IMR-90 (cell line): ENCODE data around the gene ELMO1. TPM values are rescaled to one million over a fixed set of nuclear protein-coding genes. Genes with fewer than 3 reads are reported as not detected.

Source experiments
- ATAC-seq: fragments of 200-7000 bp; cut with Tn5 transposase; 2 replicates; pipeline ENCODE4 v1.9.1; 2020; ENCODE audit warnings: low read depth, mild to moderate bottlenecking, moderate library complexity
- BruUV-seq: library from RNA; stranded (reverse); fragments of 400-500 nt; replicated peaks from 2 replicates; lab custom pipeline; 2021; lab: Mats Ljungman, UMichigan
- CTCF ChIA-PET: fragments of 300-600 bp; formaldehyde crosslinking; extraction: SDS; loops from one replicate; lab custom pipeline; 2021; ENCODE audit warnings: antibody characterized with exemption; lab: Yijun Ruan, JAX
- POLR2A ChIA-PET: fragments of 300-600 bp; sonication (Branson Sonifier 250); formaldehyde crosslinking; loops from one replicate; lab custom pipeline; 2022; ENCODE audit warnings: antibody characterized with exemption; ENCODE audit not compliant: unreplicated experiment; lab: Charles Lee
- DNase-seq: peaks from one replicate; pipeline ENCODE4 v3.0.0; 2013
- H2AFZ ChIP-seq: replicated peaks from 2 replicates; pipeline ENCODE3; 2013; ENCODE audit warnings: low read length, mild to moderate bottlenecking; ENCODE audit not compliant: poor library complexity
- H2AK5ac ChIP-seq: 2 replicates; pipeline ENCODE4 v1.6.1; 2013; ENCODE audit warnings: low read depth, low read length, inconsistent platforms
- H2AK9ac ChIP-seq: replicated peaks from 2 replicates; pipeline ENCODE3; 2013; ENCODE audit warnings: mild to moderate bottlenecking, low read depth, low read length, moderate library complexity; ENCODE audit not compliant: poor library complexity
- H2BK120ac ChIP-seq: 2 replicates; pipeline ENCODE4 v1.6.1; 2013; ENCODE audit warnings: low read depth, low read length, inconsistent platforms
- H2BK15ac ChIP-seq: 3 replicates; pipeline ENCODE4 v1.6.1; 2013; ENCODE audit warnings: low read depth, low read length, inconsistent platforms
- H2BK20ac ChIP-seq: 2 replicates; pipeline ENCODE4 v1.6.1; 2013; ENCODE audit warnings: low read depth, mild to moderate bottlenecking, inconsistent platforms, low read length, moderate library complexity
- H2BK5ac ChIP-seq: 2 replicates; pipeline ENCODE4 v1.6.1; 2013; ENCODE audit warnings: mild to moderate bottlenecking, low read depth, low read length, inconsistent platforms; ENCODE audit not compliant: poor library complexity, severe bottlenecking
- H3K14ac ChIP-seq: replicated peaks from 2 replicates; pipeline ENCODE4 v1.6.1; 2013; ENCODE audit warnings: low read depth, low read length, inconsistent platforms
- H3K18ac ChIP-seq: 2 replicates; pipeline ENCODE4 v1.6.1; 2013; ENCODE audit warnings: low read depth, low read length, control low read depth
- H3K23ac ChIP-seq: 2 replicates; pipeline ENCODE4 v1.6.1; 2013; ENCODE audit warnings: low read depth, low read length, inconsistent platforms
- H3K27ac ChIP-seq: 2 replicates; pipeline ENCODE4 v1.5.1; 2013; ENCODE audit warnings: mild to moderate bottlenecking, control low read depth, low read length; ENCODE audit not compliant: insufficient read depth
- H3K27me3 ChIP-seq: 2 replicates; pipeline ENCODE4 v1.6.1; 2013; ENCODE audit warnings: low read length; ENCODE audit not compliant: control insufficient read depth, insufficient read depth
- H3K36me3 ChIP-seq: 2 replicates; pipeline ENCODE4 v1.6.1; 2013; ENCODE audit warnings: low read length, mixed read lengths; ENCODE audit not compliant: control insufficient read depth, insufficient read depth
- H3K4ac ChIP-seq: 2 replicates; pipeline ENCODE4 v1.6.1; 2013; ENCODE audit warnings: low read depth, low read length, inconsistent platforms
- H3K4me1 ChIP-seq: 2 replicates; pipeline ENCODE4 v1.6.1; 2013; ENCODE audit warnings: low read length, mixed read lengths; ENCODE audit not compliant: control insufficient read depth, insufficient read depth
- H3K4me2 ChIP-seq: 2 replicates; pipeline ENCODE4 v1.6.1; 2013; ENCODE audit warnings: low read depth, mild to moderate bottlenecking, control low read depth, low read length, moderate library complexity
- H3K4me3 ChIP-seq: 2 replicates; pipeline ENCODE4 v1.5.1; 2013; ENCODE audit warnings: low read depth, mild to moderate bottlenecking, control low read depth, low read length, moderate library complexity; ENCODE audit not compliant: insufficient read depth
- H3K56ac ChIP-seq: 2 replicates; pipeline ENCODE4 v1.6.1; 2013; ENCODE audit warnings: low read length, inconsistent platforms; ENCODE audit not compliant: insufficient read depth; ENCODE audit errors: extremely low read depth
- H3K79me1 ChIP-seq, 2 experiments: 2 replicates each; pipeline ENCODE4 v1.6.1; 2013; ENCODE audit warnings: low read length in 2 of 2, inconsistent platforms in 1 of 2, low read depth in 1 of 2
- H3K9ac ChIP-seq: 2 replicates; pipeline ENCODE4 v1.6.1; 2013; ENCODE audit warnings: low read depth, low read length, control low read depth
- H3K9me1 ChIP-seq: 2 replicates; pipeline ENCODE4 v1.6.1; 2013; ENCODE audit warnings: low read length, inconsistent platforms; ENCODE audit not compliant: insufficient read depth
- H3K9me3 ChIP-seq: 2 replicates; pipeline ENCODE4 v1.6.1; 2013; ENCODE audit warnings: low read length; ENCODE audit not compliant: control insufficient read depth, insufficient read depth
- H4K20me1 ChIP-seq: 2 replicates; pipeline ENCODE4 v1.6.1; 2013; ENCODE audit warnings: low read length, inconsistent platforms; ENCODE audit not compliant: insufficient read depth
- H4K5ac ChIP-seq: 2 replicates; pipeline ENCODE4 v1.6.1; 2013; ENCODE audit warnings: mild to moderate bottlenecking, low read depth, low read length, control low read depth
- H4K8ac ChIP-seq, 2 experiments: 2 replicates each; pipeline ENCODE4 v1.6.1; 2013; ENCODE audit warnings: low read depth in 2 of 2, low read length in 2 of 2, control low read depth in 1 of 2, inconsistent platforms in 1 of 2
- H4K91ac ChIP-seq: 2 replicates; pipeline ENCODE4 v1.6.1; 2013; ENCODE audit warnings: low read depth, low read length, inconsistent platforms; ENCODE audit not compliant: insufficient read depth
- BHLHE40 ChIP-seq: fragments of 150-350 bp; IDR thresholded peaks from 2 replicates; pipeline ENCODE4 v1.6.1; 2016; ENCODE audit warnings: mild to moderate bottlenecking, low read depth, low read length
- CEBPB ChIP-seq: IDR thresholded peaks from 2 replicates; pipeline ENCODE4 v1.6.1; 2012; ENCODE audit warnings: low read depth, low read length, improper control_type of control experiment
- CHD1 ChIP-seq: IDR thresholded peaks from 2 replicates; pipeline ENCODE4 v1.6.1; 2012; ENCODE audit warnings: low read depth, low read length, improper control_type of control experiment
- CTCF ChIP-seq: conservative IDR thresholded peaks from 2 replicates; pipeline ENCODE4 v1.5.1; 2012; ENCODE audit warnings: mild to moderate bottlenecking, low read depth, low read length, improper control_type of control experiment
- ELK1 ChIP-seq: fragments of 150-350 bp; IDR thresholded peaks from 2 replicates; pipeline ENCODE4 v1.6.1; 2016; ENCODE audit warnings: low read depth, mild to moderate bottlenecking, low read length, moderate library complexity, borderline replicate concordance
- FOS ChIP-seq: fragments of 150-350 bp; IDR thresholded peaks from 2 replicates; pipeline ENCODE4 v1.6.1; 2016; ENCODE audit warnings: low read depth, low read length
- MAFK ChIP-seq: IDR thresholded peaks from 2 replicates; pipeline ENCODE4 v1.6.1; 2012; ENCODE audit warnings: low read depth, low read length, improper control_type of control experiment
- MAZ ChIP-seq: IDR thresholded peaks from 2 replicates; pipeline ENCODE4 v1.6.1; 2012; ENCODE audit warnings: low read depth, mild to moderate bottlenecking, low read length, improper control_type of control experiment, moderate library complexity, borderline replicate concordance
- MXI1 ChIP-seq: IDR thresholded peaks from 2 replicates; pipeline ENCODE4 v1.6.1; 2012; ENCODE audit warnings: low read depth, mild to moderate bottlenecking, low read length, moderate library complexity, borderline replicate concordance
- NFE2L2 ChIP-seq: fragments of 150-350 bp; IDR thresholded peaks from 2 replicates; pipeline ENCODE4 v1.6.1; 2016; ENCODE audit warnings: low read depth, mild to moderate bottlenecking, low read length
- POLR2A ChIP-seq: IDR thresholded peaks from 2 replicates; pipeline ENCODE4 v1.6.1; 2012; ENCODE audit warnings: mild to moderate bottlenecking, low read depth, low read length
- RAD21 ChIP-seq: IDR thresholded peaks from 2 replicates; pipeline ENCODE4 v1.6.1; 2012; ENCODE audit warnings: low read length, improper control_type of control experiment
- RCOR1 ChIP-seq: IDR thresholded peaks from 2 replicates; pipeline ENCODE4 v1.6.1; 2012; ENCODE audit warnings: mild to moderate bottlenecking, low read length, improper control_type of control experiment; ENCODE audit not compliant: insufficient replicate concordance
- RFX5 ChIP-seq: IDR thresholded peaks from 2 replicates; pipeline ENCODE4 v1.8.0; 2012; ENCODE audit warnings: low read depth, mild to moderate bottlenecking, low read length, moderate library complexity
- SMC3 ChIP-seq: fragments of 150-350 bp; IDR thresholded peaks from 2 replicates; pipeline ENCODE4 v1.6.1; 2016; ENCODE audit warnings: low read depth, mild to moderate bottlenecking, antibody characterized with exemption, low read length, moderate library complexity
- USF2 ChIP-seq: fragments of 150-350 bp; IDR thresholded peaks from 2 replicates; pipeline ENCODE4 v1.6.1; 2017; ENCODE audit warnings: mild to moderate bottlenecking, antibody characterized with exemption, low read length, low read depth
- WGBS, 2 experiments: methylation state at CpG; one replicate each; pipeline versions ENCODE4 v1.1.5 to v1.1.7; 2013; ENCODE audit warnings: missing lambda C conversion rate in 2 of 2; ENCODE audit not compliant: insufficient read length in 1 of 2; ENCODE audit errors: extremely low coverage in 2 of 2; 5-methylcytosine and 5-hydroxymethylcytosine counted together
- dilution Hi-C: fragments of 300-500 bp; cut with HindIII; formaldehyde crosslinking; loops from one replicate; pipeline ENCODE4 v1.14.3; 2018; ENCODE audit warnings: low sequenced_read_pairs; ENCODE audit not compliant: unreplicated experiment
- in situ Hi-C: fragments of 300-500 bp; cut with MboI; formaldehyde crosslinking; loops from 3 replicates; pipeline ENCODE4 v1.14.3; 2019; ENCODE audit warnings: low sequenced_read_pairs, inconsistent platforms, mixed read lengths
- intact Hi-C: fragments of 100-400 bp; cut with micrococcal nuclease; formaldehyde crosslinking; loops from 2 replicates; pipeline ENCODE4 v1.10.0; 2022
- polyA plus RNA-seq, 3 experiments: library from polyadenylated mRNA; depleted of rRNA; stranded (reverse); fragments of >200 nt; gene quantifications; 2 replicates each; pipeline ENCODE4 v1.2.3, GENCODE V29; 2012; ENCODE audit warnings: low replicate concordance in 1 of 3
- total RNA-seq: library from RNA; depleted of rRNA; stranded (reverse); fragments of >200 nt; gene quantifications from 2 replicates; pipeline ENCODE4 v1.2.3, GENCODE V29; 2012

ELMO1 gene
- total and polyA plus RNA-seq, 2 of the 4 experiments (the other 2 are of a cell fraction) = 0.03 TPM; not detected in 1

GRCh38 chr7:37174460-37174859 is 274.2 kb downstream of the ELMO1 start:
- Histone ChIP-seq H3K9ac (no peak overlapping the region), H3K9me3 (no peaks in the 10 kb centered on the region), H2AFZ (no peak overlapping the region), H3K18ac (no peak overlapping the region), H4K8ac (no peak overlapping the region), H2BK120ac (no peak overlapping the region), H4K5ac (no peak overlapping the region), H3K56ac (no peak overlapping the region), H3K23ac (no peak overlapping the region), H2AK9ac (no peak overlapping the region), H3K36me3 (no peaks in the 10 kb centered on the region), H3K4ac (no peak overlapping the region), H2AK5ac (no peak overlapping the region), H4K20me1 (no peaks in the 10 kb centered on the region), H3K4me2 (no peak overlapping the region), H4K91ac (no peak overlapping the region), H2BK20ac (no peak overlapping the region), H3K4me3 (no peak overlapping the region), H3K9me1 (no peaks in the 10 kb centered on the region), H2BK15ac (no peak overlapping the region), H3K14ac (no peak overlapping the region), H2BK5ac (no peak overlapping the region), H3K27ac (no peak overlapping the region), H3K4me1 (no peaks in the 10 kb centered on the region), H3K27me3 (no peaks in the 10 kb centered on the region), H3K79me1 (no peaks in the 10 kb centered on the region)
- ChIA-PET POLR2A (no interaction called here), CTCF (no interaction called here)
- dilution Hi-C loops = no loop called here
- in situ Hi-C loops = no loop called here
- ATAC-seq = no peak
- intact Hi-C loops = no loop called here
- no TSS peak for BruUV-seq
- TF ChIP-seq BHLHE40 = no peak
- TF ChIP-seq FOS = no peak
- no peak for TF ChIP-seq MAFK
- no peak for TF ChIP-seq USF2
- no peak for TF ChIP-seq NFE2L2
- no peak for TF ChIP-seq RFX5
- TF ChIP-seq RCOR1 = no peak
- no peak for TF ChIP-seq SMC3
- TF ChIP-seq POLR2A = no peak
- no peak for TF ChIP-seq CTCF
- TF ChIP-seq MXI1 = no peak
- TF ChIP-seq MAZ = no peak
- no peak for TF ChIP-seq CEBPB
- TF ChIP-seq RAD21 = no peak
- TF ChIP-seq CHD1 = no peak
- TF ChIP-seq ELK1 = no peak
- WGBS, 2 experiments = 100% methylated on average over 1 of the region's 5 CpGs; no CpG with 5 or more reads in 1 of the 2 experiments
- DNase-seq = no peak
